Spleen (tissue), 11 donors: Measurements from ENCODE around the gene GALNT16. TPM values are rescaled to one million over a fixed set of nuclear protein-coding genes. Genes with fewer than 3 reads are reported as not detected.

Experiments
- DNase-seq: peaks from one replicate; pipeline ENCODE4 v3.0.0-alpha.2; 2020
- H3K27ac ChIP-seq, 8 donors: fragments of 200-600 bp; sonication (generic) in 7 of 8; 1 replicate in 4 of 8; 2 replicates in 4 of 8; pipeline versions ENCODE4 v1.5.0 to v1.8.0; 2016 to 2021; ENCODE audit warnings: inconsistent platforms in 4 of 8, mild to moderate bottlenecking in 4 of 8, moderate library complexity in 1 of 8
- H3K27me3 ChIP-seq, 7 donors: fragments of 200-600 bp; sonication (generic) in 6 of 7; replicated peaks in 1 of 7; 1 replicate in 4 of 7; 2 replicates in 3 of 7; pipeline versions ENCODE4 v1.5.0 to v1.8.0; 2016 to 2021; ENCODE audit warnings: inconsistent platforms in 3 of 7, mild to moderate bottlenecking in 1 of 7
- H3K36me3 ChIP-seq, 6 donors: fragments of 200-600 bp; sonication (generic) in 5 of 6; 1 replicate in 4 of 6; 2 replicates in 2 of 6; pipeline versions ENCODE4 v1.5.0 to v1.8.0; 2016 to 2021; ENCODE audit warnings: inconsistent platforms in 2 of 6
- H3K4me1 ChIP-seq, 6 donors: fragments of 200-600 bp; sonication (generic) in 5 of 6; 1 replicate in 3 of 6; 2 replicates in 3 of 6; pipeline versions ENCODE4 v1.5.0 to v1.8.0; 2016 to 2021; ENCODE audit warnings: inconsistent platforms in 3 of 6
- H3K4me3 ChIP-seq, 8 donors: fragments of 200-600 bp; sonication (generic) in 7 of 8; 1 replicate in 4 of 8; 2 replicates in 4 of 8; pipeline versions ENCODE4 v1.5.0 to v1.8.0; 2016 to 2021; ENCODE audit warnings: inconsistent platforms in 4 of 8, mild to moderate bottlenecking in 4 of 8, moderate library complexity in 2 of 8
- H3K9me3 ChIP-seq, 8 donors: fragments of 200-600 bp; sonication (generic) in 7 of 8; 1 replicate in 4 of 8; 2 replicates in 4 of 8; pipeline versions ENCODE4 v1.5.0 to v1.8.0; 2016 to 2021; ENCODE audit warnings: inconsistent platforms in 4 of 8
- POLR2A ChIP-seq, 3 donors: fragments of 450-650 bp; IDR thresholded peaks; one replicate each; pipeline ENCODE4 v1.5.1; 2017; ENCODE audit warnings: antibody characterized with exemption in 3 of 3, mild to moderate bottlenecking in 1 of 3
- POLR2AphosphoS5 ChIP-seq, 3 donors: sonication (generic); formaldehyde crosslinking; IDR thresholded peaks; one replicate each; pipeline ENCODE4 v1.5.1; 2017; ENCODE audit warnings: antibody characterized with exemption in 3 of 3
- WGBS, 5 donors: extraction: QIAGEN DNeasy Blood & Tissue Kit in 3 of 5; methylation state at CpG; one replicate each; pipeline versions ENCODE4 v1.1.5 to v1.1.7; 2013 to 2018; 5-methylcytosine and 5-hydroxymethylcytosine counted together
- intact Hi-C: fragments of 100-400 bp; cut with DNase I; formaldehyde crosslinking; loops from one replicate; pipeline ENCODE4 v1.15.0; 2023; ENCODE audit warnings: low total_unique reads
- polyA plus RNA-seq, 3 donors: library from polyadenylated mRNA; stranded (reverse); fragments of 200-250 nt; gene quantifications; one replicate each; pipeline ENCODE4 v1.2.1, GENCODE V29; 2013
- total RNA-seq, 7 donors: library from RNA; depleted of rRNA in 3 of 7; stranded (reverse); fragments of >200 nt in 3 of 7; fragmentation: NEBNext Ultra II Directional in 4 of 7; extraction: Animal tissue kit (Norgen Biotek cat#: 25700) in 4 of 7; gene quantifications; one replicate each; pipeline versions ENCODE4 v1.1.0 to v1.2.1, GENCODE V29; 2016 to 2021
- TF ChIP-seq, protein P1 (sequence below), 11 experiments: fragments of 200-600 bp in 7 of 11; fragments of 450-650 bp in 4 of 11; sonication (generic) in 4 of 11; IDR thresholded peaks in 8 of 11; conservative IDR thresholded peaks in 3 of 11; 1 replicate in 7 of 11; 2 replicates in 4 of 11; pipeline versions ENCODE4 v1.4.0 to v1.8.0; 2016 to 2021; ENCODE audit warnings: antibody characterized with exemption in 11 of 11, inconsistent platforms in 4 of 11, mild to moderate bottlenecking in 1 of 11
- donor health status: healthy with polysubstance abuse.
- donor health status: DM: no; HTN: no; CAD: no; lungs with moderate emphysema.
- donor health status: DM: no; HTN: no; CAD: no.
- donor health status: Bipolar disorder and iron deficiency.
- donor health status: healthy.
- donor health status: DM: no; HTN: no; CAD: no.
- donor health status: DM: yes; HTN: yes; CAD: no.

The GALNT16 gene
- total and polyA plus RNA-seq, 10 donors, result 2.1 to 36.4 (median 10.0) TPM

DNA sequence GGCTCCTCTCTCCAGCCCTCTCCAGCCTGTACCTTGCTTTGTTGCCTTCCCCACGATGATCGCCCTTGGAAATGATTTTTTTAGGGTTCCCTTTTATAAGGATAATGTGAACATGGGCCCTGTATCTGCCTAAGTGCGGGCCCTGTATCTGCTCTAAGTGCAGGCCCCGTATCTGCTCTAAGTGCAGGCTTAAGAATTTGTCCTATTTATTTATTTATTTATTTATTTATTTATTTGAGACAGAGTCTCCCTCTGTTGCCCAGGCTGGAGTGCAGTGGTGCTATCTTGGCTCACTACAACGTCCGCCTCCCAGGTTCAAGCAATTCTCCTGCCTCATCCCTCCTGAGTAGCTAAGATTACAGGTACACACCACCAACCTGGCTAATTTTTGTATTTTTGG lies 22.5 kb downstream of the GALNT16 start:
- H3K9me3 ChIP-seq, result no peaks in the 10 kb centered on the region
- no peak for TF ChIP-seq POLR2AphosphoS5 (IDR thresholded peaks at IDR 0.05)
- TF ChIP-seq, protein P1, sequence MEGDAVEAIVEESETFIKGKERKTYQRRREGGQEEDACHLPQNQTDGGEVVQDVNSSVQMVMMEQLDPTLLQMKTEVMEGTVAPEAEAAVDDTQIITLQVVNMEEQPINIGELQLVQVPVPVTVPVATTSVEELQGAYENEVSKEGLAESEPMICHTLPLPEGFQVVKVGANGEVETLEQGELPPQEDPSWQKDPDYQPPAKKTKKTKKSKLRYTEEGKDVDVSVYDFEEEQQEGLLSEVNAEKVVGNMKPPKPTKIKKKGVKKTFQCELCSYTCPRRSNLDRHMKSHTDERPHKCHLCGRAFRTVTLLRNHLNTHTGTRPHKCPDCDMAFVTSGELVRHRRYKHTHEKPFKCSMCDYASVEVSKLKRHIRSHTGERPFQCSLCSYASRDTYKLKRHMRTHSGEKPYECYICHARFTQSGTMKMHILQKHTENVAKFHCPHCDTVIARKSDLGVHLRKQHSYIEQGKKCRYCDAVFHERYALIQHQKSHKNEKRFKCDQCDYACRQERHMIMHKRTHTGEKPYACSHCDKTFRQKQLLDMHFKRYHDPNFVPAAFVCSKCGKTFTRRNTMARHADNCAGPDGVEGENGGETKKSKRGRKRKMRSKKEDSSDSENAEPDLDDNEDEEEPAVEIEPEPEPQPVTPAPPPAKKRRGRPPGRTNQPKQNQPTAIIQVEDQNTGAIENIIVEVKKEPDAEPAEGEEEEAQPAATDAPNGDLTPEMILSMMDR (IDR thresholded peaks at IDR 0.05 in 8 of 11, conservative IDR thresholded peaks at IDR 0.05 in 3 of 11), result no peak
- no peak for TF ChIP-seq POLR2A (IDR thresholded peaks at IDR 0.05)
- intact Hi-C loops, result no loop called here
- H3K36me3 ChIP-seq, result no peaks in the 10 kb centered on the region
- no peak overlapping the region for H3K27ac ChIP-seq
- no peaks in the 10 kb centered on the region for H3K27me3 ChIP-seq
- 93 to 98% (median 96%) methylated on average over 6 of the region's 6 CpGs for WGBS, 5 donors
- DNase-seq, result no peak
- peaks cover 0 to 5% (median 5%) of the 10 kb centered on the region in 6 donors for H3K4me1 ChIP-seq
- no peak overlapping the region for H3K4me3 ChIP-seq

- intact Hi-C loops, result no loop called here
- no peak for DNase-seq
- WGBS, 5 donors, result 73 to 84% (median 82%) methylated on average over 8 to 9 of the region's 9 CpGs
- peaks cover 0 to 21% (median 12%) of the 10 kb centered on the region in 6 donors for H3K4me1 ChIP-seq
- no peaks in the 10 kb centered on the region for H3K27me3 ChIP-seq
- H3K4me3 ChIP-seq, result no peak overlapping the region
- TF ChIP-seq, protein P1 (IDR thresholded peaks at IDR 0.05 in 8 of 11, conservative IDR thresholded peaks at IDR 0.05 in 3 of 11), result no peak
- no peak for TF ChIP-seq POLR2A (IDR thresholded peaks at IDR 0.05)
- TF ChIP-seq POLR2AphosphoS5 (IDR thresholded peaks at IDR 0.05), result no peak
- H3K36me3 ChIP-seq, result no peaks in the 10 kb centered on the region
- H3K9me3 ChIP-seq, result no peaks in the 10 kb centered on the region
- no peak overlapping the region for H3K27ac ChIP-seq
Measured at GRCh38 chr14:69284170-69284569, 24.2 kb downstream of the GALNT16 start.

- Histone ChIP-seq H3K4me1 (peaks cover 0 to 37% (median 15%) of the 10 kb centered on the region in 6 donors), H3K4me3 (no peak overlapping the region), H3K27ac (no peak overlapping the region), H3K9me3 (no peaks in the 10 kb centered on the region), H3K36me3 (no peaks in the 10 kb centered on the region), H3K27me3 (no peaks in the 10 kb centered on the region)
- 73 to 89% (median 82%) methylated on average over 7 of the region's 7 CpGs for WGBS, 5 donors
- no peak for DNase-seq
- intact Hi-C loops, result no loop called here
- TF ChIP-seq, protein P1 (IDR thresholded peaks at IDR 0.05 in 8 of 11, conservative IDR thresholded peaks at IDR 0.05 in 3 of 11), result no peak
- no peak for TF ChIP-seq POLR2A (IDR thresholded peaks at IDR 0.05)
- TF ChIP-seq POLR2AphosphoS5 (IDR thresholded peaks at IDR 0.05), result no peak
Measured at GRCh38 chr14:69285661-69286255, 25.8 kb downstream of the GALNT16 start.

DNA sequence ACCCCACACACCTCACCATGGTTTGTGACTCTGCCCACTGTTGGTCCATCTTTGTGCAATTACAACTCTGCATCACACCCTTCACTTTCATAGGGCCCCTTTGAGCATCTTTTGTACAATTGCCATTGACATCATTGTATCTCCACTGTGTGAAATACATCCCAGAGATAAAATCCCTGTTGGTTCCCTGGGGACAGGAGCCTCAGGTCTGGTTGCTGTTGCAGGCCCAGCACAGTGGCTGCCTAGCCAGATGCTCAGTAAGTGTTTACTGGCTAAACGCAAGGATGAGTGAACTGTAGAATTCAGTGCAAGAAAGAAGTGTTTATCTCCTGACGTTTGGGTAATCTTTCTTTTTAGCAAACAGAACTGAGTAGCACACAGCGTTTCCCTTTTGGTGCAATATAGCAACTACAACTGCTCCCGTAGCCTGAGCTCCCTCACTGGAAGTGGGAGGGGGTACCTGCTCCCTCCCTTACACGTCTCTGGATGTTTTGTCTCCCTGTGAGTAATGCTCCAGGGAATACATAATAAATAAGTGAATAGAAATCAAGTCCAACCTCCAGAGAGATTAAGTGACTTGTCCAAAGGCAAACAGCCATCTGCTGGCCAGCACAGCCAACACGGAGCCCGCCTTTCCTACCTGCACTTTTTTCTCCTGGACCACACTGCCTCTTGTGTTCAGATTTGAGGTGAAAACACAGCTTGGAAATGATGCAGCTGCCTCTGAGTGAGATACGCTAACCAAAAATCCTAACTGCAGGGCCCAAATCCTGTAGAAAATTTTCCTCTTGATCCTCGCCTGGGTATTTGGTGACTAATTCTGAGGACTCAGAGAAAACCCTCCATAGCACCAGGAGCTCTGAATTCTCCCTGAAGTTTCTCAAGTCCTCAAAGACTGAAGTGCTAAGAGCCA lies 27.4 kb downstream of the GALNT16 start:
- H3K36me3 ChIP-seq, result no peaks in the 10 kb centered on the region
- H3K9me3 ChIP-seq, result no peaks in the 10 kb centered on the region
- TF ChIP-seq POLR2AphosphoS5 (IDR thresholded peaks at IDR 0.05) (no peak), POLR2A (IDR thresholded peaks at IDR 0.05) (no peak)
- TF ChIP-seq, protein P1 (IDR thresholded peaks at IDR 0.05 in 8 of 11, conservative IDR thresholded peaks at IDR 0.05 in 3 of 11), result no peak
- no peak for DNase-seq
- H3K27ac ChIP-seq, result peak overlapping the region in 7 of 8 donors; percentile 14 to 70 (median 51)
- H3K4me1 ChIP-seq, result peaks cover 5 to 53% (median 22%) of the 10 kb centered on the region in 6 donors
- no peak overlapping the region for H3K4me3 ChIP-seq
- 74 to 84% (median 80%) methylated on average over 9 of the region's 9 CpGs for WGBS, 5 donors
- intact Hi-C loops, result no loop called here
- no peaks in the 10 kb centered on the region for H3K27me3 ChIP-seq
